IPS-11a (cell line): ENCODE measurements around the gene CLSTN2.

Experiments used
- H3K4me3 ChIP-seq: one replicate; pipeline ENCODE4 v1.5.1; 2013; ENCODE audit warnings: low read depth, low read length, control low read depth

The CLSTN2 gene

GRCh38 chr3:140177943-140178342 is 243.0 kb downstream of the CLSTN2 start:
- no peak overlapping the region for H3K4me3 ChIP-seq

DNA sequence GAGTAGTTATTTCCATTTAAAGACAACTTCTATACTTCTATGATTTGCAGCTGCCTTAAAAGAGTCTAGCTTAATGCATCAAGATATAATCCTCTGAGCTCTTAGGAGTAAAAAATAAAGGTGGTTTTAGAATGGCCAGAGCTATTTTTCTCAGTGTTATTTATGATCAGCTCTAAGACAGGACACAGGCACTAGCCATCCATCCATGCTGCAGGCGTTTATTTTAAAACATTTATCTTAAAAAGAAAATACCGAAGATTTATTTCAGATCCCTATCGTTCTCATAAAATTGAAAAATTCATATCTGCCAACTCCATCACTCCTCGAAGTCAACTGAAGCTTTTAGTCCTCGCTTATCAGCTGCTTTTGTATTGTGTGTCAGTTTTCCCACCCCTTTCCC is 243.5 kb downstream of the CLSTN2 start:
- H3K4me3 ChIP-seq: no peak overlapping the region

DNA sequence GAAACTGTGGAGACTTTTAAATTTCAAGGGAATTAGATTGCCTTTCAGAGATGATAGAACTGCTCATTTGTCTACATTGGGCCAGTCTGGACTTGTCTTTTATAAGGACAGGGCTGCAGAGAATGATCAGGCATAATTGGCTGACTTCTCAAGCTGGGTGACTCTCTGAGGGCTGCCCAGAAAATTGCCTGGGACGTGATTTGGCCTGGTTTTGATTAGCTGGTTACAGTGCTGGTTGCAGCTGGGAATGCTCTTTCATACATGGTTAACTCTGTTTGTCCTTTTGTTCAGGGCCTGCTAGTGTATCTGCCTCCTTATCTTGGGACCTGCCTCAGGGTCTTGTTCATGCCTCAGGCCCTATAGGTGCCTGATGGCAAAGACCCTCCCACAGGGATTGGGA is 245.6 kb downstream of the CLSTN2 start:
- H3K4me3 ChIP-seq: no peak overlapping the region

GRCh38 chr3:140185375-140185774 is 250.4 kb downstream of the CLSTN2 start:
- no peak overlapping the region for H3K4me3 ChIP-seq

GRCh38 chr3:140186421-140186920 is 251.5 kb downstream of the CLSTN2 start:
- no peak overlapping the region for H3K4me3 ChIP-seq

- H3K4me3 ChIP-seq: no peak overlapping the region
Measured at GRCh38 chr3:140187028-140187427, 252.0 kb downstream of the CLSTN2 start.

GRCh38 chr3:140187656-140188221 is 252.8 kb downstream of the CLSTN2 start:
- no peak overlapping the region for H3K4me3 ChIP-seq

- no peak overlapping the region for H3K4me3 ChIP-seq
Measured at GRCh38 chr3:140188285-140188684, 253.3 kb downstream of the CLSTN2 start.

DNA sequence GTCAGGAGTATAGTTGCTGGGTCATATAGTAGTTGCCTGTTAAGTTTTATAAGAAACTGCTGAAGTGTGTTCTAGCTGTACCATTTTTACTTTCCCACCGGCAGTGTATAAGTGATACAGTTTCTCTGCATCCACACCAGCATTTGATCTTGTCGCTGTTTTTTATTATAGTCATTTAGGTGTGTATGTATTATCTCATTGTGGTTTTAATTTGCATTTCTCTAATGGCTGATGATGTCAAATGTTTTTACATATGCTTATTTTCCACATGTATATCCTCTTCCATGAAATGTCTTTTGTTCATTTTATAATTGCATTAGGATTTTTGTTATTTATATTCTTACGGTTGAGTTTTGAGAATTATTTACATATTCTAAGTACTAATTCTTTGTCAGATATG is 254.3 kb downstream of the CLSTN2 start:
- no peak overlapping the region for H3K4me3 ChIP-seq

DNA sequence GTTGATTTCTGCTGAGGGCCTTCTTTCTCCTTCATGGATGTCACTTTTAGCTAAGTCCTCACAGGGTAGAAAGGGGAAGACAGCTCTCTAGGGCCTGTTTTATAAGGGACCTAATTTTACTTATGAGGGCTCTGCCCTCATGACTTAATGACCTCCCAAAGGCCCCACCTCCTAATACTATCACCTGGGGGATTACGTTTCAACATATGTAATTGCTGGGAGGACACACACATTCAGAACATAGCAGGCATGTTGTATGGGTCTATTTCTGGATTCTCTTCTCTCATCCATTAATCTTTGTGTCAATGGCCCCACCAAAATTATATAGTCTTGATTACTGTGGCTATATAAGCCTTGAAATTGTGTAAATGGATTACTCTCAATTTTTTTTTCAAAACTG is 255.0 kb downstream of the CLSTN2 start:
- no peak overlapping the region for H3K4me3 ChIP-seq

GRCh38 chr3:140196970-140197369 is 262.0 kb downstream of the CLSTN2 start:
- H3K4me3 ChIP-seq: no peak overlapping the region

DNA sequence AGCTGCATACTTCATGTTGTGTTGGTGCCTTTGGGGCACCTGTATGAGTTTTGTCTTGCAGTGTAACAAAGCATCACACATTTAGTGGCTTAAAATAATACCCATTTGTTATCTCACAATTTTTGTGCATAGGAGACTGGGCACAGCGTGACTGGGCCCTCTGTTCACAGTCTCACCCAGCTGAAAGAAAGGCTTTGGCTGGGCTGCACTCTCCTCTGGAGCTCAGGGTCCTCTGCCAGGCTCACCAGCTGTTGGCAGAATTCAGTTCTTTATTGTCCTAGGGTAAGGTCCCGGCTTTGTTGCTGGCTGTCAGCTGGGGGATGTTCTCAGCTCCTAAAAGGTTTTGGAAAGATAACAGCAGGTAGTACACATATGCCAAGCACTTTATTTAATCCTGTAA is 263.3 kb downstream of the CLSTN2 start:
- no peak overlapping the region for H3K4me3 ChIP-seq

- H3K4me3 ChIP-seq: no peak overlapping the region
Measured at GRCh38 chr3:140199008-140199407, 264.0 kb downstream of the CLSTN2 start.

DNA sequence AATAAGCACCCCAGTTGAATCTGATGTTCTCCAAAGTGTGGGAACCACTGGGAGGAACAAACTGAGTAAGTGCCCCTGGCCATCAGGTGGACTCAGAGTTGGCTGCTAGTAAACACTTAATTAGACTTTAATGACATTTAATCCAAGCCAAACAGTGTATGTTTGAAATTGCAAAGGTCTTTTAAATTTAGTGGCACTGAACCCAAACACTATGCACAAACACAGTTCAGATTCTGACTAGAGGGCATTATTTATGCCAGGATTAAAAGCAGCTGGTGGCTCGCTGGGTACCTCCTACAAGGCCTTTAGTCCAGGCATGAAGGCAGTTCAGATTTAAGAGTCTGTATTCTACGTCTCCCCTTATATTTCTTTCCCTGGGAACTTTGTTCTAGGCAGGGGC is 264.8 kb downstream of the CLSTN2 start:
- H3K4me3 ChIP-seq: no peak overlapping the region

GRCh38 chr3:140203510-140203909 is 268.5 kb downstream of the CLSTN2 start:
- H3K4me3 ChIP-seq: no peak overlapping the region

- H3K4me3 ChIP-seq: no peak overlapping the region
Measured at GRCh38 chr3:140204271-140204984, 269.4 kb downstream of the CLSTN2 start.

GRCh38 chr3:140205598-140205997 is 270.6 kb downstream of the CLSTN2 start:
- H3K4me3 ChIP-seq: no peak overlapping the region

DNA sequence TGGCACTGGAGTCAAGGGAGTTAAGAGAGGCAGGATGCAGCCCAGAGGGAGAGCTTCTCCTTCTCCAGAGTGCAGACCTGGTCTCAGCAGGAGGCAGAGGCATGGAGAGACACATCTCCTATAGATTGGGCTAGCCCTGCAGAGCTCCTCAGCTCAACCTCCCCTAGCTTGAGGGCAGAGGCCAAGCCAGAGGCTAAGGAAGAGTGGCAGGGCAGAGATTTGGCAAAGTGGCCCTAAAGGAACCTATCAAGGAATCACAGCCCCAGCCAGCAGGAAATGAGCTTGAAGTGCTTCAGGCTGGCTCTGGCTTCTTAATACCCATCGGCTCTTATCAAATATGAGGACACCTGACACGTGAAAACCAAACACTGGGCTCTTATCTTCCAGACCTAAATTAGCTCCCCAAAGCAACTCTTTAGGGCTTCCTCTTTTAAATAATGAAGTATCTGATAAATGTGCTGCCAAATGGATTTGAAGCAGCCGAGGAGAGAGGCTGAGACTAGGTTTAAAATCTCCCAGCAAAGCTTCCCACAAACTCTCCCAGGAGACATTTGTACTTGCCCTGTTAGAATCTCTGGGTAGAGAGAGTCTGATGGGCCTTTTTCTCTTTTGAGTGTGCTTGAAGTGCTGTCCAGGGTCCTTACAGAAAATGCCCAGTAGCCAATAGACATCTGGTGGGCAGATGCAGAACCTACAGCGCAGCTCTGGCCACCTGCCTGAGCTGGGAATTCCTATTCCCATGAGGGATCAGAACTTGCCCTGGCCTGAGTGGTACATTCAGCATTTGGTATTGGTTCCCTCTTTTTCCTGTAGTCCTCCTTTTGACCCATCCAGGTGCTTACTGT is 271.4 kb downstream of the CLSTN2 start:
- no peak overlapping the region for H3K4me3 ChIP-seq

- H3K4me3 ChIP-seq: no peak overlapping the region
Measured at GRCh38 chr3:140207541-140207940, 272.6 kb downstream of the CLSTN2 start.

DNA sequence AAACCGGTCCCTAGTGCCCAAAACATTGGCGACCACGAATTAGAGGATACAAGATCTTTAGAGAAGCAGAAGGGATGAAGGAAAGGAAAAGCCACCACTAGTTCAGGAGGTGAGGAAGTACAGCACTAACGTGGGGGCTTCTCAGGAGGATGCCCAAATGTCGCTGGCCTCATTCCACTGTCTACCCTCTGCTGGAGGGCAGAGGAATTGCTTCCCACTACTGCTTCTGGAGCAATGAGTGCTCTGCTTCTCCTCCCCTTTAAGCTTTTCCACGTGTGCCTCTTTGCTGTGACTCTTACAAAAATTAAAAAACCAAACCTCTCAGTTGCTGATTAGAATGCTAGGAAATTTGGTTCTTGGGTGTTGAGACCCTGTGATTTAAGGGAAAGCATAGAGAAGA is 281.3 kb downstream of the CLSTN2 start:
- H3K4me3 ChIP-seq: no peak overlapping the region

DNA sequence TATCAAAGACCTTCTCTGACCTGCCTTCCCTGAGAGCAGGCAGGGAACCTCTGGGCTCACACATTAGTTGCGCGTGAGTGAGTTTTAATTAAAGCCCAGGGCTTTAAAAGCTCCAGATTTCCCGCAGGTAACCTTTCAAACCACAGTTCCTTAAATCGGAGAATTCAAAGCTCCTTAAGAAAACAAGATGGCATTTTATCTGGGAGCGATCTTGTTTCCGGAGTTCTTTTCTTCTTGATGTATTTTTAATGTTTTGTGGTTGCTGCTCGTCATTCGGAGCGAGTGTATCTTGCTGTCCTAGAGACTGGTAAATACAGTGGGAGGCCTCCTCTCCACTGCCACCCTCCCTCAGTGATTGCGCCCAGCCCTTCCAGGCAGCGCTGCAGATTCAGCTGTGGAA is 284.3 kb downstream of the CLSTN2 start:
- no peak overlapping the region for H3K4me3 ChIP-seq

- no peak overlapping the region for H3K4me3 ChIP-seq
Measured at GRCh38 chr3:140219923-140220452, 285.0 kb downstream of the CLSTN2 start.
